Mucosa of stomach (tissue), 1 donor: ENCODE results near the gene PAPLN.
"Not testable (repeated sequence)": the region's sequence is repeated elsewhere in the genome, so short reads cannot be mapped to it uniquely, and the experiment has no call there.

Source experiments
- H3K27me3 ChIP-seq: one replicate; pipeline ENCODE4 v1.7.0; 2013; ENCODE audit warnings: mild to moderate bottlenecking, low read length; ENCODE audit not compliant: control insufficient read depth, insufficient read depth
- H3K36me3 ChIP-seq: one replicate; pipeline ENCODE4 v1.7.0; 2013; ENCODE audit warnings: low read length; ENCODE audit not compliant: control insufficient read depth, insufficient read depth
- H3K4me1 ChIP-seq: one replicate; pipeline ENCODE4 v1.7.0; 2013; ENCODE audit warnings: mild to moderate bottlenecking, low read length; ENCODE audit not compliant: control insufficient read depth, insufficient read depth
- H3K4me3 ChIP-seq: one replicate; pipeline ENCODE4 v1.7.0; 2013; ENCODE audit warnings: low read length
- H3K9ac ChIP-seq: one replicate; pipeline ENCODE4 v1.7.0; 2013; ENCODE audit warnings: mild to moderate bottlenecking, low read length, moderate library complexity
- H3K9me3 ChIP-seq: one replicate; pipeline ENCODE4 v1.7.0; 2013; ENCODE audit warnings: mild to moderate bottlenecking, low read length, moderate library complexity; ENCODE audit not compliant: control insufficient read depth
- donor health status: Pancreatic carcinoma.

The PAPLN gene

DNA sequence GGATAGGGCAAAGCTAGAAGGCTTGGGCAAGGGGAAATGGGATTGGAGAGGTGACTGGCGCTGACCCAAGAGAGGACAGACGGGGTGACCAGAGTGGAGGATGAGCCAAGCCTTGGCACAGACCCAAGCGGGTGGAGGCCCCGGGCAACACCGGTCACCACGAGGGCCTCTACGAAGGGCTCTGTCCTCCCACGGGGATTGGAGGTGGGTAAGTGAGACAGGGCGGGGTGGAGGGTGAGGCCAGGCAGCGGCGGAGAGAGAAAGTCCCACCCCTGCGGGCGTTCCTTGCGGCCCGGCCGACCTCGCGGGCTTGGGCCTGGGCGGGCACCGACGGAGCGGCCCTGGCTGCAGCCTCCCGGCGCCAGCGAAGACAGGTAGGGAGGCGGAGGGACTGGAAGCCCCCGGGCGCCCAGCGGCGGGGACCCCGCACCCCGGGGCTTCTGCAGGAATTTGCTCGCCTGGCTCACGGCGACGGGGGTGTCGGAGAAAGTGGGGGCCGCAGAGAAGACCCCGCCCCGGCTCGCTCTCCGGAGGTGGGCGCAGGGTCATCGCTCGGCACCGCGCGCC, at the start of gene PAPLN:
Gene PAPLN (plus strand): TSS at position 288 of the 567 bp plus-strand sequence. CDS start 2,273 bp downstream, outside the sequence.
- peaks cover 84% of the 10 kb centered on the region for H3K27me3 ChIP-seq
- peaks cover 29% of the 10 kb centered on the region for H3K4me1 ChIP-seq
- H3K4me3 ChIP-seq = no peak within 1 kb of the TSS
- H3K9ac ChIP-seq = peak within 1 kb of the TSS; percentile 43
- no peaks in the 10 kb centered on the region for H3K9me3 ChIP-seq
- no peaks in the 10 kb centered on the region for H3K36me3 ChIP-seq

DNA sequence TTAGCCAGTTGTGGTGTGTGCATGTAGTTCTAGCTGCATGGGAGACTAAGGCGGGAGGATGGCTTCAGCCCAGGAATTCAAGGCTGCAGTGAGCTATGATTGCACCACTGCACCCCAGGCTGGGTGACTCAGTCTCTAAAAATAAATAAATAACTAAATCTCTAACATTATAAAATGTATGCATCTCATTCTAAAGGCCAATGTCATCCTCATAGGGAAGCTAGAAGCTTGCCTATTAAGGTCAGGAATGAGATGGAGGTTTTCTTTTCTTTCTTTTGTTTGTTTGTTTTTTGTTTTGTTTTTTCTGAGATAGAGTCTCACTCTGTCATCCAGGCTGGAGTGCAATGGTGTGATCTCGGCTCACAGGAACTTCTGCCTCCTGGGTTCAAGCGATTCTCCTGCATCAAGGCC, 48.8 kb upstream of the PAPLN start:
- H3K36me3 ChIP-seq = no peaks in the 10 kb centered on the region
- no peak overlapping the region for H3K9ac ChIP-seq
- no peaks in the 10 kb centered on the region for H3K27me3 ChIP-seq
- no peak overlapping the region for H3K4me3 ChIP-seq
- H3K4me1 ChIP-seq = no peaks in the 10 kb centered on the region
- H3K9me3 ChIP-seq = no peaks in the 10 kb centered on the region

- Histone ChIP-seq H3K36me3 (no peaks in the 10 kb centered on the region), H3K9ac (no peak overlapping the region), H3K4me1 (no peaks in the 10 kb centered on the region), H3K27me3 (no peaks in the 10 kb centered on the region), H3K4me3 (no peak overlapping the region), H3K9me3 (no peaks in the 10 kb centered on the region)
Observed at GRCh38 chr14:73189651-73190050, 47.7 kb upstream of the PAPLN start.

DNA sequence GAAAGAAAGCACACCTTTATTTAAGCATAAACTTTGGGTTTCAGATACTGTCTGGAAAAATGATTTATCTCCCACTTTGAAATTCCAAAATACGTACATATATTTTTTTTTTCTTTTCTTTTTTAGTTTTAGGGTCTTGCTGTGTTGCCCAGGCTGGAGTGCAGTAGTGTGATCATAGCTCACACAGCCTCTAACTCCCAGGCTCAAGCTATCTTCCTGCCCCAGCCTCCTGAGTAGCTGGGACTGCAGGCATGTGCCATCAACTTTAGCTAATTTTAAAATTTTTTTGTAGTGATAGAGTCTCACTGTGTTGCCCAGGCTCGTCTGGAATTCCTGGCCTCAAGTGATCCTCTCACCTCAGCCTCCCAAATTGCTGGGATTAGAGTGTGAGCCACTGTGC, 45.9 kb upstream of the PAPLN start:
- Histone ChIP-seq H3K36me3 (no peaks in the 10 kb centered on the region), H3K9me3 (no peaks in the 10 kb centered on the region), H3K4me1 (no peaks in the 10 kb centered on the region)

GRCh38 chr14:73194306-73194705, 43.0 kb upstream of the PAPLN start:
- not testable (repeated sequence) for H3K36me3 ChIP-seq, H3K27me3 ChIP-seq, H3K9ac ChIP-seq, H3K4me1 ChIP-seq, H3K4me3 ChIP-seq, H3K9me3 ChIP-seq

More for the DNA sequence above, 45.9 kb upstream of the PAPLN start:
- Histone ChIP-seq H3K27me3 (no peaks in the 10 kb centered on the region), H3K4me3 (no peak overlapping the region), H3K9ac (no peak overlapping the region)

DNA sequence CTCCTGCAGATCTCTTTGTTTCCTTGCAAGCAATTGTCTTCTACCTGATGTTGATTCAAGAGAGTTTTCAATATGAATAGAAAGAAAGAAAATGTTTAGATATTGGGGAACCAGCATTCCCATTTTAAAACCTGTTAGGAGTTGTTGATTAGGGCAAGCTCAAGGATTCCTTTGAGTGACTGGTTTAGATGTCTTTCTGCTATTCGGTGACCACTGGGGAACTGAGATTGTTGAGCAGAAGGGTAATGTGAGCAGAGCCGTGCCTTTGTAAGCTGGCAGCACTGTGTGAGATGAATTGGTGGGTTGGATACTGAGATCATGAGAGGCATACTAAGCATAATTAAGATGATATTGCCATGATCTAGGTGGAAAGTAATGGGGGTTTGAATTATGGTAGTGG, 39.1 kb upstream of the PAPLN start:
- Histone ChIP-seq H3K4me3 (no peak overlapping the region), H3K9me3 (no peaks in the 10 kb centered on the region)

DNA sequence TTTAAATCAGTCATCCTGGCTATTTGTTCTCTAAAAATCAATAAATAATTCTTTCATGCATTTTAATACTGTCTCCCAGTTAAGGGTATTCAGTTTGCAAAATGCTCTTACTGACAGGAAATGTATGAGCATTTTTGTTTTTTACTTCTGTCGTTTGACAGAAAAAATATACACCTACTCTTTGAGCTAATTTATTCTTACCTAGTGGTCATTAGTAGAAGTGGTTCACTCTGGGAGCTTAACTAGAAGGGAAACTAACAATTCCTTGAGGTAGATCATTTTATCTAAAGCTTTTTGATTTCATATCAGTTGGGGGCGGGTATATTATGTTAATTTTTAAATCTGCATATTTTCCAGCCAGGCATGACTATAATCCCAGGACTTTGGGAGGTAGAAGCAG, 33.8 kb upstream of the PAPLN start:
- no peaks in the 10 kb centered on the region for H3K4me1 ChIP-seq
- H3K27me3 ChIP-seq = no peaks in the 10 kb centered on the region
- H3K9ac ChIP-seq = no peak overlapping the region
- H3K36me3 ChIP-seq = no peaks in the 10 kb centered on the region
- H3K4me3 ChIP-seq = no peak overlapping the region
- no peaks in the 10 kb centered on the region for H3K9me3 ChIP-seq

More for the DNA sequence above, 39.1 kb upstream of the PAPLN start:
- no peaks in the 10 kb centered on the region for H3K27me3 ChIP-seq
- no peak overlapping the region for H3K9ac ChIP-seq
- no peaks in the 10 kb centered on the region for H3K36me3 ChIP-seq
- H3K4me1 ChIP-seq = no peaks in the 10 kb centered on the region

DNA sequence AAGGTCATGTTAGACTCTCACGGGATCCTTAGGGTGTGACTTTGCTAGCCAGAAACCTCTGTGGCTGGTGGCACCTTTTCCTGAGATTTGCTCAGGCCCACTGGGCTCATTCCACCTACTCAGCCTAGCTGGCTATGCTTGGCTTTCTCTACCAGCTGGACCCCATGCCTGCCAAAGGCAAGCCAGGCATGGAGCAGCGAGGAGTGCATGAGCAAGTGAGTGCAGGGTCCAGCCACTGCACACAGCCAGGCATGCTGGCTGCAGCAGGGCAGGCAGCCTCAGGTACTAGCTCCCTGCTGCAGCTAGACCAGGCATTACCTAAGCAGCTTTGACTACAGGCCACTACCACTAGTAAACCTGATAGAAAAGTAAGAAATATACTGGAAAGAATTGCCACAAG, 29.7 kb upstream of the PAPLN start:
- H3K36me3 ChIP-seq = no peaks in the 10 kb centered on the region
- H3K9me3 ChIP-seq = no peaks in the 10 kb centered on the region
- H3K4me1 ChIP-seq = no peaks in the 10 kb centered on the region
- H3K4me3 ChIP-seq = no peak overlapping the region
- no peaks in the 10 kb centered on the region for H3K27me3 ChIP-seq
- H3K9ac ChIP-seq = no peak overlapping the region

- H3K9me3 ChIP-seq = no peaks in the 10 kb centered on the region
- H3K4me1 ChIP-seq = no peaks in the 10 kb centered on the region
- H3K27me3 ChIP-seq = no peaks in the 10 kb centered on the region
- no peak overlapping the region for H3K4me3 ChIP-seq
- H3K9ac ChIP-seq = no peak overlapping the region
- no peaks in the 10 kb centered on the region for H3K36me3 ChIP-seq
Observed at GRCh38 chr14:73208390-73208789, 28.9 kb upstream of the PAPLN start.

DNA sequence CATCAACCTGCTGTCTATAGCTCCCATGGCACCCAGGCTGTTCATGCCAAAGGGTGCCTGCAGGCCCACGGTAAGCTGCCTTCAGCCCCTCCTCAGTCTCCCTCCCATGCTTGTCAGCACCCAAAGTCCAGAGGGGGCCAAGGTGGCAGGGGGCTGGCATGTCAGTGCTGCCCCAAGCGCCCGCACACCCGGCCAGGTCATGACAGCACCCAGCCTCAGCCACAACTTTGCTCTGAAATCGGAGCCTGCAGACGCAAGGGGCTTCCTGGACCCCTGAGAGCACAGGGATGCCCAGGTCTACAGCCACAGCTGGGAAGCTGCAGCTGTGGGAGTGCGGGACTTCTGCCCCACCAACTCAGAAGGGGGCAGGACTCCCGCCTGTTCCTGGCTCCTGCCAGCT, 28.5 kb upstream of the PAPLN start:
- Histone ChIP-seq H3K9me3 (no peaks in the 10 kb centered on the region), H3K27me3 (no peaks in the 10 kb centered on the region), H3K36me3 (no peaks in the 10 kb centered on the region), H3K4me1 (no peaks in the 10 kb centered on the region), H3K9ac (no peak overlapping the region), H3K4me3 (no peak overlapping the region)

DNA sequence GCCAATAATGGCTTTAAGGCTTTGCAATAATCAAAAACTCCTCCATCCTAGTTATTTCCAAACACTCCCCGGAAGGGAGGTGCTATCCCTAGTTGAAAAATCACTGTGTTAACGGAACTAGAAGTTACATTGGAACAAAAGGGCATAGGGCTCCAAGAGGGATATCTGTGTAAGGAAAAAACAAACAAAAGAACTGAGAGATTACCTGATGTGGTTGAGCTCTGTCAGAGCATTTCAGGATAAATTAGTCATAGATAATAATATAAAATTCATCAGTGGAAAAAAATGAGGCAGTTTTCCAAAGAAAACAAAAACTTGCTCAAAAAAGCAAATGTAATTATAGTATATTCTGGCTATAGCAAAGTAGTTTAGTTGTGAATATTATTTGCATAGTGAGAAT, 27.4 kb upstream of the PAPLN start:
- H3K36me3 ChIP-seq = no peaks in the 10 kb centered on the region

DNA sequence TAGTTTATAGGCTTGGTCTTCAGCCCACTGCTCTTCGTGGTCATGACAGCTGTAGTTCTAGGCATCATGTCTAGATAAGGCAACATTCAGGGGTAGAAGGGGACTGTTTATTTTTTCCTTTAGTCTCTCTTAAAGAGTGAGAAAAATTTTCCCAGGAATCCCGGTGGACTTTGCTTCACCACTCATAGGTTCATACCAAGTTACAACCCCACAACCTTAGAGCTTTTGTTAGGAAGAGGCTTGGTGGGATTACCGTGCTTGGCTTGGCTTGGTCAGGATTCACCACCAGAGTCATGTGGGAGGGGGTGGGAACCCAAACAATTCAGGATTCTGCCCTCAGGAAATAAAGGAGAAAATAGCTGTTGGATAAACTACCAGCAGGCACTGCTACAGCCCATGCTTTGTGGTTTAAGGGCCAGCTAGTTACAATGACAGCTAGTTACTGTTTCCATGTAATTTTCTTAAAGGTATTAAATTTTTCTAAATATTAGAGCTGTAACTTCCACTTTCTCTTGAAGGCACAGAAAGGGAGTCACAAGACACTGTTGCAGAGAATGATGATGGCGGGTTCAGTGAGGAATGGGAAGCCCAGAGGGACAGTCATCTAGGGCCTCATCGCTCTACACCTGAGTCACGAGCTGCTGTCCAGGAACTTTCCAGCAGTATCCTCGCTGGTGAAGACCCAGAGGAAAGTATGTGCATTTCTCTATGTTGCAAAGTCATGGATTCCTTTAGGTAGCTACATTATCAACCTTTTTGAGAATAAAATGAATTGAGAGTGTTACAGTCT, 25.9 kb upstream of the PAPLN start:
- Histone ChIP-seq H3K9ac (no peak overlapping the region), H3K9me3 (no peaks in the 10 kb centered on the region), H3K27me3 (no peaks in the 10 kb centered on the region), H3K4me3 (no peak overlapping the region), H3K4me1 (no peaks in the 10 kb centered on the region), H3K36me3 (no peaks in the 10 kb centered on the region)

More for the DNA sequence above, 27.4 kb upstream of the PAPLN start:
- Histone ChIP-seq H3K27me3 (no peaks in the 10 kb centered on the region), H3K9ac (no peak overlapping the region), H3K4me3 (no peak overlapping the region), H3K4me1 (no peaks in the 10 kb centered on the region), H3K9me3 (no peaks in the 10 kb centered on the region)
